ENCODE results near the gene LSM11. TPM values are rescaled to one million over a fixed set of nuclear protein-coding genes. Genes with fewer than 3 reads are reported as not detected.

The LSM11 gene
- total RNA-seq, 1 donor from 2014 or later = 6.4 TPM

DNA sequence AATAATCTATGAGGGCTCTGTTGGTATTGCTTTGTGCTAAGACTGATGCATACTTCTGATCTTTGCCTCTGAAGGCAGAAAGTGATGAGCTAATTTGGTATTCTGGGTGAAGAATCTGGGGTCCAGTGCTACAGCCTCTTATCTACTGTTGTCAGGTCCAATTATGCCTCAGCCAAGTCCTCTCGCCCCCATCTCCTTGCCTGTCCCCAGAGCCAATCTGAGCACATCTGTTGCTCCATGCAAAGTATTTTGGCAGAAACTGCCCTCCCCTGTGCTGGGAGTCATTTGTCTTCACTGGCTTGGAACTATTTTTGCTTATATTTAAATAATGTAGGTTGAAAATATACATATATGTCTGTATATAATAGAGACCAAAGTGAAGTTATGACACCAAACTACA, 23.4 kb downstream of the LSM11 start:
- no peak for DNase-seq (ENCODE audit: extremely low read depth, low read depth, low spot score)

DNA sequence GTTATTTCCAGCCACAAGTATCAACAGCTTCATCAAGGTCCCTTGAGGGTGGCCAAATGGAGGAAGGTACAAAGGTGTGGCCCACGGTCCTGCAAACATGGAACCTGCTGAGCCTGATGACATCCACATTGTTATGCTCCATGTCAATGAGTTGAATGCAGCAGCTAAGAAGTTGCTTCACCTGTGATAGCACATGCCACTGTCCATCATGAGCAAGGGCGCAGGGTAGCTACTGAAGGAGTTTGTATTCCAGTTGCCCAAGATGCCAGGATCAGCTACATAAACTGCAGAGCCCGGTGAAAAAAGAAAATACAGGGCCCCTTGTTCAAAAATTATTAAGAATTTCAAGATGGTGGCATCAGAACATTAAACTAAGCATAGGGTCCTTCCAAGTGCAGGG, 24.2 kb downstream of the LSM11 start:
- no peak for DNase-seq (ENCODE audit: extremely low read depth, low read depth, low spot score)

DNA sequence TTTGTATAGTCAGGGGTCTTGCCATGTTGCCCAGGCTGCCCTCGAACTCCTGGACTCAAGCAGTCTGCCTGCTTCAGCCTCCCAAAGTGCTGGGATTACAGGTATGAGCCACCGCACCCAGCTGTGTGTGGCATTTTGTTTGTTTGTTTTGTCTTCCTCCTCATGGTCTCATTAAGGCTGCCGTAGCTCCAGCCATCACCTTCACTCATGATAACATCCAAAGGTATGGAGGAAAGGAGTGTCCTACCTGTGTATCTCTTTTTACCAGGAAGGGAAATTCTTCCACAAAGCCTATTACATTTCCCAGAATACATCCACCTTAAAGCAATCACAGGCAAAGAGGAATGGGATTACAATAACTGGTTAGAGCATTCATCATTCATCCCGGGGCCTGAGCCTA, 27.2 kb downstream of the LSM11 start:
- no peak for DNase-seq (ENCODE audit: extremely low read depth, low read depth, low spot score)

DNA sequence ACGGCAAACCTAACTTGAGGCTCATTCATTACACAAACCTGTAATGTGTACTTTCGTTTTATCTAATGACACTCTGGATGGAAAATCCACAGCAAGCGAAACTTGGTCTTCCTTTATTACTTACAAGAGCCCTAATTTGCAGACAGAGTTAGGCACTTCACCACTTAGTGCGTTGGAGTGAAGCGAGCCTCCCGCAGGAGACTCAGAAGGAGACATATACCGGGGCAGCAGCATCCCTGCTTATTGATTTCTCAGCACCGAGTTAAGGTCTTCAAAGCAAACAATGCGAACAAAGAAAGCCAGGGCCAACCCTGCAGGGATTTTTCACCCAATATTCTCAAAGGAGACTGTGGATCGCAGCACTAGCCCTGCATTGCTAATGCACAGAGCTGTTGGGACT, 28.6 kb downstream of the LSM11 start:
- DNase-seq (ENCODE audit: extremely low read depth, low read depth, low spot score) = no peak

DNA sequence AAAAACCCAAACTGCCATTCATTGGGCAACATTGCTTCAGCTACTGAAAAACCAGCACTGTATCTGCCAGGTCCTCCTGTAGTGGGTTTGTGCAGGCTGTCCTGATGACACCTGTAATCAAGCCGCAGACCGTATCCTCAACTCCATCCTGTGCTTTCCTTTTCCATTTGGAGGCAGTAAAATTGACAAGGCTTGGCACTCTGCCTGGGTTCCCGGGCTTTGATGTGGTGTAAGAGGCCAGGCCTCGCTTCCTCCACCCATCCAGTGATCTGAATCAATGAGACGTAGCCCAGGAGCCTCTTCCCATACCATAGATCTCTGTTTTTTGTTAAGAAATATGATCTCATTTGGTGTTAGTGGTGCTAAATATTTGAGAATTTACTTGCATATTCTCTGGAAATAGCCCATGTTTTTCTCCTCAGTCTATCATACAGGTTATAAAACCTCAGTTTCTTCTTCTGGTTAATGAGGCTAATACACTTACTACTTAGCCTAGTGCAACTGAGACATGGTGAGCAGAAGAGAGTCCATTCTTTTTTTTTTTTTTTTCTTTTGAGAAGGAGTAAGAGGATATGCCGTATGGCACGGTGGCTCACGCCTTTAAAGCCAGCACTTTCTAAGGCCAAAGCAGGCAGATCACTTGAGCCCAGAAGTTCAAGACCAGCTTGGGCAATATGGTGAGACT, 34.8 kb downstream of the LSM11 start:
- no peak for DNase-seq (ENCODE audit: extremely low read depth, low read depth, low spot score)

DNA sequence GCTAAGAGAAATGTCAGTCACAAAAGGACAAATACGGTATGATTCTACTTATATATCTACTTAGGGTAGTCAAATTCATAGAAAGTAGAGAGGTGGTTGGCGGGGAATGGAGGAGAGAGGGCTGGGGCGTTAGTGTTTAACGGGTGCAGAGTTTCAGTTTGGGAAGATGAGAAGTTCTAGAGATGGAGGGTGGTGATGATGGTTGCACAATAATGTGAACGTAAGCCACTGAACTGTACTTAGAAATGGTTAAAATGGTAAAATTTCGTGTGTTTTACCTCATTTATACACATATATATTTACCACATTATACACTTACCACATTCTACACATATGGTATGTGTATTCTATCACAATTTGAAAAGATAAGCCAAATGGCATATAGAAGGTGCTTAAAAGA, 35.7 kb downstream of the LSM11 start:
- no peak for DNase-seq (ENCODE audit: extremely low read depth, low read depth, low spot score)

DNA sequence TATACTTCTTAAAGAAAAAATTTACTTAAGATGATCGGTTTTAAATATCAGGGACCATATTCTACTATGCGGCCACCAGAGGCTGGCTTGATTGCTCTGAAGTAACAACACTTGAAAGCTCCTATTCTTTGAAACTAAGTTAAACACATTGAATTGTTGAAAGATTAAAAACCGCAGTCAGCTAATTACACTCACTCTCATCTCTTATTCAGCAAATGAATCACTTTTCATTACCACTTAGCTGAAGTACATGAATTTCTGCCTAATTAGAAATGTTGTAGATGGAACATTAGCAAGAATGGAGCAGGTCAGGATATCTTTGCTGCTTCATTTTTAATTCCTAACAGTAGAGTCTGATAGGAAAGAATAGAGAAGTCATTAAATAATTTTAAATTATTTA, 42.3 kb downstream of the LSM11 start:
- no peak for DNase-seq (ENCODE audit: extremely low read depth, low read depth, low spot score)

DNA sequence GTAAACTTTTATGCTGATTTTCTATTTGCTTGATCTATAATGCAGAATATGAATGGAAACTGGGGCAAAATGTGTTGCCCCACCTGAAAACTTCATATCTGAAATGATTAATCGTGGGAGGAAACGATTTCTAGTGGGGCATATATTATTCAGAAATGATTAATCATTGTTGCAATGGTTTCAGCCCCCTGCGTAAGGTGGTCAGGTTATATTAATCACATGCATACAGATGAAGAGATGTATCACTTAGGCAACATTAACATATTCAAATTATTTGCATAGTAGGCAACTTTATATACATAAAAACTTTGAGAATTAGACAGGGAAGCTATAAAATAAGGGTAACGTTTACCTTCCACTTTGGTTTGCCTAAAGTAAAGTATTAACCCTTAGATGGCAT, 49.8 kb downstream of the LSM11 start:
- no peak for DNase-seq (ENCODE audit: extremely low read depth, low read depth, low spot score)

DNA sequence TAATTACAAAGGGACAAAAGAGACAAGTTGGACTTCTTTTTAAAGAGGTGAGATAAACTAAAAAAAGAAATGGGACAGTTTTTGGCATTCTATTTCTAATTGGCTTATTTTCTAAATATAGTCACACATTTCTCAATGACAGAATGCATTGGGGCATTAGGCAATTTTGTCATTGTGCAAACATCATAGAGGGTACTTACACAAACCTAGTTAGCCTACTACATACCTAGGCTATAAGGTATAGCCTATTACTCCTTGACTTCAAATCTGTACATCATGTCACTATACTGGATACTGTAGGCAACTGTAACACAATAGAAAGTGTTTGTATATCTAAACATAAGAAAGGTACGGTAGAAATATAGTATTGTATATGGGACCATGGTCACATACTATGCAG, 56.1 kb downstream of the LSM11 start:
- DNase-seq (ENCODE audit: extremely low read depth, low read depth, low spot score) = no peak

DNA sequence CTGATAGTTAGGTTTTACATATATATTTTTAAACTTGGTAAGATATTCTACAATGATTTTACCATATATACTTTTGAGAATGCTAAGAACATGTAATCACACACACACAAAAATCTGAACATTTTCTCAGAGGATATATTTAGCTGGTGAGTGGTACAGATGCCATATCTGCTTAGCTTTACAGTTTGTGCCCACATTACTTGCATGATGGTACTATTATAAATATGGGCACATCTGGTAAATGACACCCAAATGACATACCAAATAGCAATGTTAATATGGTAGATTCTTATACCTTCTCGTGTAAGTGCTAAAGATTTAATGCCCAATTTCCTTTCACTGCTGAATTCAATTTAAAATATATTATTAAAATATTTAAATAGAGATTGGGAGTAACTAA, 56.6 kb downstream of the LSM11 start:
- DNase-seq (ENCODE audit: extremely low read depth, low read depth, low spot score) = no peak

DNA sequence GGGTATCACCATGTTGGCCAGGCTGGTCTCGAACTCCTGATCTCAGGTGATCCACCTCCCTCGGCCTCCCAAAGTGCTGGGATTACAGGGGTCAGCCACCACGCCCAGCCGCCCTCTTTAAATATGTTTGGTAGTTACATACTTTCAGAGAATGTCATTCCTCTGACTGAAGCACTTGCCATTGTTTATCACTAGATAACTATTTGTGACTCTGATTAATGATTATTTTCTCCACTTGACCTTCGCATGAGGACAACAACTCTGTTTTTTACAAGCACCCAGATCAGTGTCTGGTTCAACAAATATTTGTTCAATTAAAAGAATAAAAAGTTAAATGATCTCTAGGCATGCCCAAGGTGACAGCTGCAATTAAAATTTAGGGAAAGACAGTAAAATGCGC, 59.2 kb downstream of the LSM11 start:
- DNase-seq (ENCODE audit: extremely low read depth, low read depth, low spot score) = no peak

DNA sequence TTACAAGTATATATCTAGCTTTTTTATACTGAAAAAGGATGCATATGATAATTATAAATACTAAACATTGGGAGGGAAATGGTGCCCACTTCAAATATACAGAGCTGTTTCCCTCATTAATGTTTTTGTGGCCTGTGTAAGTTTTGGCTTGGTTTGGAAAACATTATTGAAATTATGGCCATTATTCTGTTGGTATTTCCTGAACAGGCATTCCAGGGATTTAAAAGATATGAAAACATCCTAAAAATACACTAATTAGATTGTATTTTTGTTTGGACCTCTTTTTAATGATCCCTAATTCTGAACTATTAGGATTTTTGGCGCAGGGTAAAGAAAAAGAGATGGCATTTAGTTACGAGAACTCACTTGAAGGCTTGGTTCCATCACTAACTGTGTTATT, 64.5 kb downstream of the LSM11 start:
- DNase-seq (ENCODE audit: extremely low read depth, low read depth, low spot score) = no peak

Other genes starting within 250 kb of the LSM11 start
- gene ADAM19, start 167.9 kb upstream of the LSM11 start, total RNA-seq = 68.7 and 161 TPM in 2 replicates
- not detected in 2 replicates for gene SOX30, start 91.3 kb upstream of the LSM11 start, total RNA-seq
- gene C5orf52, start 72.2 kb upstream of the LSM11 start, total RNA-seq = not detected in 2 replicates
- 7.2 and 8.3 TPM in 2 replicates for gene THG1L, start 12.3 kb upstream of the LSM11 start, total RNA-seq
- 59.8 and 83.0 TPM in 2 replicates for gene CLINT1, start 115.4 kb downstream of the LSM11 start, total RNA-seq